Body of pancreas (tissue), 4 donors: Measurements from ENCODE around the gene LEMD2.
"Not testable (repeated sequence)": the region's sequence is repeated elsewhere in the genome, so short reads cannot be mapped to it uniquely, and the experiment has no call there.

Source experiments
- CTCF ChIP-seq, 7 experiments: fragments of 450-650 bp in 4 of 7; fragments of 200-600 bp in 3 of 7; sonication (generic) in 3 of 7; IDR thresholded peaks; one replicate each; pipeline ENCODE4 v1.5.1; 2016 to 2019; ENCODE audit warnings: antibody characterized with exemption in 7 of 7
- POLR2A ChIP-seq, 3 donors: fragments of 450-650 bp; IDR thresholded peaks; one replicate each; pipeline ENCODE4 v1.6.1; 2016; ENCODE audit warnings: antibody characterized with exemption in 3 of 3, mild to moderate bottlenecking in 2 of 3

GRCh38 chr6:33832831-33833230, 43.9 kb upstream of the LEMD2 start:
- not testable (repeated sequence) for TF ChIP-seq CTCF, POLR2A (IDR thresholded peaks at IDR 0.05)
